PC-3 (cell line): Measurements from ENCODE around the gene ANKRD10.

Experiments
- EZH2 ChIP-seq: fragments of 300-600 bp; sonication (generic); IDR thresholded peaks from one replicate; pipeline ENCODE4 v1.6.1; 2017; ENCODE audit warnings: antibody characterized with exemption, mild to moderate bottlenecking, low read length; ENCODE audit not compliant: unreplicated experiment
- TF ChIP-seq, protein P1 (sequence below): fragments of 300-600 bp; sonication (generic); conservative IDR thresholded peaks from 2 replicates; pipeline ENCODE4 v1.5.1; 2017; ENCODE audit warnings: antibody characterized with exemption, low read depth, mild to moderate bottlenecking, low read length

GRCh38 chr13:110938662-110939421, 24.0 kb upstream of the ANKRD10 start:
- TF ChIP-seq, protein P1, sequence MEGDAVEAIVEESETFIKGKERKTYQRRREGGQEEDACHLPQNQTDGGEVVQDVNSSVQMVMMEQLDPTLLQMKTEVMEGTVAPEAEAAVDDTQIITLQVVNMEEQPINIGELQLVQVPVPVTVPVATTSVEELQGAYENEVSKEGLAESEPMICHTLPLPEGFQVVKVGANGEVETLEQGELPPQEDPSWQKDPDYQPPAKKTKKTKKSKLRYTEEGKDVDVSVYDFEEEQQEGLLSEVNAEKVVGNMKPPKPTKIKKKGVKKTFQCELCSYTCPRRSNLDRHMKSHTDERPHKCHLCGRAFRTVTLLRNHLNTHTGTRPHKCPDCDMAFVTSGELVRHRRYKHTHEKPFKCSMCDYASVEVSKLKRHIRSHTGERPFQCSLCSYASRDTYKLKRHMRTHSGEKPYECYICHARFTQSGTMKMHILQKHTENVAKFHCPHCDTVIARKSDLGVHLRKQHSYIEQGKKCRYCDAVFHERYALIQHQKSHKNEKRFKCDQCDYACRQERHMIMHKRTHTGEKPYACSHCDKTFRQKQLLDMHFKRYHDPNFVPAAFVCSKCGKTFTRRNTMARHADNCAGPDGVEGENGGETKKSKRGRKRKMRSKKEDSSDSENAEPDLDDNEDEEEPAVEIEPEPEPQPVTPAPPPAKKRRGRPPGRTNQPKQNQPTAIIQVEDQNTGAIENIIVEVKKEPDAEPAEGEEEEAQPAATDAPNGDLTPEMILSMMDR, result no peak
- no peak for TF ChIP-seq EZH2
